Panc1 (cell line): ENCODE results near the gene CSNK1G2.

ENCODE experiments used
- CTCF ChIP-seq: fragments of 450-650 bp; IDR thresholded peaks from 2 replicates; pipeline ENCODE4 v1.5.1; 2017; ENCODE audit warnings: mild to moderate bottlenecking
- POLR2AphosphoS5 ChIP-seq: IDR thresholded peaks from 2 replicates; pipeline ENCODE4 v1.6.1; 2012; ENCODE audit warnings: mild to moderate bottlenecking, low read depth, low read length, moderate library complexity
- SIN3A ChIP-seq: IDR thresholded peaks from 2 replicates; pipeline ENCODE4 v1.6.1; 2012; ENCODE audit warnings: low read depth, mild to moderate bottlenecking, low read length, moderate library complexity, borderline replicate concordance; ENCODE audit not compliant: insufficient read depth

DNA sequence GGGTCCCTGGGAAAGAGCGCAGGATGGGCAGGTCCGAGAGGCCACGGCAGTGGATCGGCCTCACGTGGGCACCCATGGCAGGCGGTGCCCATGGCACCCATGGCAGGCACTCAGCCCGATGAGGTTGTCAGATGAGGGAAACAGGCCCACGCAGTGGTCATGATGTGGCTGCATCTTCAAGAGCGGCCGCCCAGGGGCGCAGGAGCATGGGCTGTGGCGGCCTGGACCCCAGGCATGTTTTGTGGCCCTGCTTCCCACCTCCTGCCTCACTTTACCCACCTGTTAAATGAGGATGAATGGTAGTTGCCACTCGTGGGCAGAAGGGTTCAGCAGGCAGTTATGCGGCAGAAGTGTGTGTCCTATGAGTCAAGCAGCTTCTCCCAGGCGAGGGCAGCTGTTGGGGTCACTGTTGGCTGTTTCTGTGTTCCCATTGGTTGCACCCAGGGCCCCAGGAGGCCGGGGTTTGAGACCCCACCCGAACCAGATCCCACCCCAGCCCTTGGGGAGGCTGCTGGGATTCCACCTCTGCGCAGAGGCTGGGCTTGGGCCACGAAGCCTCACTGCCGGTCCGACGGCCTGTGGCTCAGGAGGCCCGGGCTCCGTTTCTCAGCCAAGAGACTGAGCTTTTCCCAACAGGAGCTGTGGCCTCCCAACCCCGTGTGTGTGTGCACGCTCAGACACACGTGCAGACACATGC lies 30.0 kb downstream of the CSNK1G2 start:
- no peak for TF ChIP-seq POLR2AphosphoS5
- TF ChIP-seq CTCF = no peak
- TF ChIP-seq SIN3A = no peak
